Fibroblast of the aortic adventitia (primary cell): ENCODE data around the gene OPCML. TPM values are rescaled to one million over a fixed set of nuclear protein-coding genes. Genes with fewer than 3 reads are reported as not detected.

Source experiments
- DNase-seq: peaks from one replicate; pipeline ENCODE4 v3.0.0-alpha.2; 2010; ENCODE audit warnings: low read depth
- H3K4me3 ChIP-seq: 2 replicates; pipeline ENCODE4 v1.5.1; 2011; ENCODE audit warnings: low read depth, mild to moderate bottlenecking, control low read depth, low read length, moderate library complexity
- CTCF ChIP-seq: IDR thresholded peaks from 2 replicates; pipeline ENCODE4 v1.5.1; 2011; ENCODE audit warnings: mild to moderate bottlenecking, low read length, control low read depth, inconsistent platforms; ENCODE audit not compliant: insufficient read depth
- total RNA-seq: library from RNA; depleted of rRNA; stranded (reverse); fragments of >200 nt; gene quantifications from 2 replicates; pipeline ENCODE4 v1.2.3, GENCODE V29; 2012; ENCODE audit warnings: low replicate concordance

The OPCML gene
- total RNA-seq, 1 donor, result 0.18 TPM

- DNase-seq, result no peak
- no peak for TF ChIP-seq CTCF
- no peak overlapping the region for H3K4me3 ChIP-seq
These were observed 1065.3 kb downstream of the OPCML start for GRCh38 chr11:132466983-132467382.

- H3K4me3 ChIP-seq, result no peak overlapping the region
- no peak for TF ChIP-seq CTCF
- no peak for DNase-seq
These were observed 1067.4 kb downstream of the OPCML start for GRCh38 chr11:132464939-132465338.

GRCh38 chr11:132464003-132464342 is 1068.3 kb downstream of the OPCML start:
- no peak overlapping the region for H3K4me3 ChIP-seq
- DNase-seq, result no peak
- no peak for TF ChIP-seq CTCF

- no peak overlapping the region for H3K4me3 ChIP-seq
- DNase-seq, result no peak
- TF ChIP-seq CTCF, result no peak
These were observed 1068.9 kb downstream of the OPCML start for GRCh38 chr11:132463295-132464002.

- H3K4me3 ChIP-seq, result no peak overlapping the region
- no peak for TF ChIP-seq CTCF
- no peak for DNase-seq
These were observed 1072.6 kb downstream of the OPCML start for GRCh38 chr11:132459736-132460135.

- no peak for TF ChIP-seq CTCF
- DNase-seq, result no peak
These were observed 1074.9 kb downstream of the OPCML start for GRCh38 chr11:132457445-132457844.

GRCh38 chr11:132456751-132457328 is 1075.5 kb downstream of the OPCML start:
- H3K4me3 ChIP-seq, result no peak overlapping the region
- TF ChIP-seq CTCF, result no peak
- no peak for DNase-seq

More at GRCh38 chr11:132457445-132457844, 1074.9 kb downstream of the OPCML start:
- no peak overlapping the region for H3K4me3 ChIP-seq
